DMS53 treated with DMSO at 0.1 percent for 48 hours (cell line): ENCODE measurements around the gene COX6B2.

Experiments
- DNase-seq: peaks from one replicate; lab custom pipeline; 2025; ENCODE audit not compliant: unreplicated experiment; lab: John Stamatoyannopoulos, UW

Gene COX6B2

GRCh38 chr19:55362990-55363716, 8.6 kb upstream of the COX6B2 start, which contains the start of gene GARIN5B:
TSS of gene GARIN5B (minus strand) at chr19:55363260. CDS start at chr19:55363066, 194 bp downstream.
- no peak for DNase-seq

DNA sequence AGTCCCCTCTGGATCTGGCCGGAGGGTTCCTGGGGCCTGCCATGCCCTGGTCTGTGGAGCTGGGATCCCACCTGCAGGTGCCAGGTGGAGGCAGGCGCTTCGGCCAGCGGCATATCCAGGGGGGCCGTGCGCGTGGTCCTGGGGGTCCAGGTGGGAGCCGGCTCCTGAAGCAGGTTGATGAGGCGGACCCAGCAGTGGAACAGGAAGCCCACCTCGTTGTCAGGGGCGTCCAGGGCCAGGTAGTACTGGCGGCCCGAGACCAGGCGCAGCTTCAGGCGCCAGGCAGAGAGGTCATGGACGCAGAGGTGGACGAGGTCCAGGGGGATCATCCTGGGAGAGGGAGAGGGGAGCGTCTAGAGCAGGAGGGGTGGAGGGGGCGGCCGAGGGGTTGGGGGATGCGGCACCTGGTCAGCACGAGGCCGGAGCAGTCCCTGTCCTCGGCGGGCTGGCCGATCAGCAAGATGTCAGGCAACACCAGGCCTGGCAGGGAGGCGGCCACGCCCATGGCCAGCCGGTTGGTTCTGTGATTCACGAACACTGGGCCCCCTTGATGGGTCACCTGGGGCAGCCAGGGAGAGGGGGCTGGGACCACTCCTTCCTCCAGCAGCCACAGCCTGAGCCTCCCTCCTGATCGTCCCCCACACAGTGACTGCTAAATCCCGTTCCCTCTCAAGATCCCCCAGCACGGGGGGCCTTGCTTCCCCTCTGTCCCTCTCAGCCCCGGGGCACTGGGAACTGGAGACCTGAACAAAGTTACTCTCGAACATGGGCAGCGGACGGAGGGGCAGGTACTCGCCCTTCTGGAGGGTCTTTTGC, 7.9 kb upstream of the COX6B2 start:
- DNase-seq: no peak

GRCh38 chr19:55360902-55361301, 6.4 kb upstream of the COX6B2 start:
- no peak for DNase-seq

DNA sequence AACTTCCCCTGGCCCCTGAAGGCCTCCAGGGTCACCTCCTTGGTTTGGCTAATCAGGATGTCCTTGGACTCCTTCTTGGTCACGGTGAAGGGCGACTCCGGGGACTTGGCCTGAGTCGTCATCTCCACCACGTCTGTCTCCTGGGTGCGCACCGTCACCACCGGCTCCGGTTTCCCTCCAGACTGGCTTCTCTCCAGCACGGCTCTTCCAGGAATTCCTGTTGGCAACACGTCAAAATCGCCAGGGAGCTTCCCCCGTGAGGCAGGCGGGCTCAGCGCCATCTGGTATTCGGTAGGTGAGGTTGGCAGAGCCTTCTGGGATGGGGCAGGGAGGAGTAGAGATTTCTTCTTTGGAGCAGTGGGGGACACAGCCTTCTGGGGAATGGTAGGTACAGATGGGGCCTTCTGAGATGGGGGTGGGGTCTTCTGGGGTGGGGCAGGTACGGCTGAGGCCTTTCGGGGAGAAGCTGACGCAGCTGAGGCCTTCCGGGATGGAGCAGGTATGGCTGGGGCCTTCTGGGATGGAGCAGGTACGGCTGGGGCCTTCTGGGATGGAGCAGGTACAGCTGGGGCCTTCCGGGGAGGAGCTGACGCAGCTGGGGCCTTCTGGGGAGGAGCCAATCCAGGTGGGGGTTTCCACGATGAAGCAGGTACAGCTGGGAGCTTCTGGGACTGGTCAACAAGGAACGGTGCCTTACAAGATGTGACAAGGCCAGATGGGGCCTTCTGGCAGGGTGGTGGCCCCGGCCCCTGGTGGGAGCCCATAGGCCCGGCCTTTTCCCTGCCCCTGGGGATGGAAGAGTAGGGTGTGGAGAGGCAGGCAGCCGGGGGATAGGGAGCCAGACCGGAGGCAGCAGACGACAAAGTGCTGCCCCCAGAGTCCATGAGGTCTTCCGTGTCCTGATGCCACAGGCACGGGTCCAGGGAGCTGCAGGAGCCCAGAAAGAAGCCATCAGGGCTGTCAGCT, 4.7 kb upstream of the COX6B2 start:
- no peak for DNase-seq

- no peak for DNase-seq
These were observed 4.0 kb upstream of the COX6B2 start for GRCh38 chr19:55358493-55358892.

- DNase-seq: no peak
These were observed 798 bp upstream of the COX6B2 start for GRCh38 chr19:55355213-55355821.

- no peak for DNase-seq
These were observed 469 bp downstream of the COX6B2 start for GRCh38 chr19:55353803-55354697.

- no peak for DNase-seq
These were observed 1.1 kb downstream of the COX6B2 start for GRCh38 chr19:55353356-55353802.

- no peak for DNase-seq
These were observed 1.9 kb downstream of the COX6B2 start for GRCh38 chr19:55352549-55353145.

GRCh38 chr19:55352040-55352439, 2.5 kb downstream of the COX6B2 start:
- no peak for DNase-seq

GRCh38 chr19:55350620-55351315, 3.8 kb downstream of the COX6B2 start:
- no peak for DNase-seq

GRCh38 chr19:55348317-55349034, 6.0 kb downstream of the COX6B2 start:
- no peak for DNase-seq

- DNase-seq: no peak
These were observed 7.0 kb downstream of the COX6B2 start for GRCh38 chr19:55347442-55348009.

- no peak for DNase-seq
These were observed 7.6 kb downstream of the COX6B2 start for GRCh38 chr19:55346725-55347441.

DNA sequence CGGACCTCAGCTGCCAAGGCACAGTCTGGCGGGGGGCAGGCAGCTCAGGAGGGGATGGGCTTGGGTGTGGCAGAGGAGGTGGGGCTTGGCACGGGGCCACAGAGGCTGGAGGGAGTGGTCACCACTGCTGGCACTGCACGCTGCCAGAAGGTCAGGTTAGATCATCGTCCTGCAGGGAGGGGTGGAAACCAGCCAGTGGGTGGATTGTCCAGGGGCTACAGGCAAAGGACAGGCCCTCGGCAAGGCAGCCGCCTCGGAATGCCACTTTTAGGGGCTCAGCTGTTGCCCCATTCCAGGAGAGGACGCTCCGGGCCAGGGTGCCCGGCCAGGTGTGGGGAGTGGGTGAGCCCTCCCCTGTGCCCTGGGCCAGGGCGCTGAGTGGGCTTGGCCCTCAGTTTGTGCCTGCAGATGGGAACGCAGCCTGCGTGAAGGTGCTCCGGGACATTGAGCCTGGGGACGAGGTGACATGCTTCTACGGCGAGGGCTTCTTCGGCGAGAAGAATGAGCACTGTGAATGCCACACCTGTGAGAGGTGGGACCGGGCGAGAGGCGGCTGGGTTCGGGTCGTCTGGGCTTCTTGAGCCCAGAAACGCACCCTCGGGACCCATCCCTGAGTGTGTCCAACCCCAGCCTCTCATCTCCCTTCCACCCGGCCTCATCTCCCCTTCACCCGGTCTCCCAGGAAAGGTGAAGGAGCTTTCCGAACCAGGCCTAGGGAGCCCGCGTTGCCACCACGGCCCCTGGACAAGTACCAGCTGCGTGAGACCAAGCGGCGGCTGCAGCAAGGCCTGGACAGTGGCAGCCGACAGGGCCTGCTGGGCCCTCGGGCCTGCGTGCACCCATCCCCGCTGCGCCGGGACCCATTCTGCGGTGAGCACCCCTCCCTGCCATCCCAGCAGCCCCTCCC, 8.4 kb downstream of the COX6B2 start:
- DNase-seq: no peak
